Neural crest cell (in vitro differentiated cells): ENCODE measurements around the gene SAMD13. TPM values are rescaled to one million over a fixed set of nuclear protein-coding genes. Genes with fewer than 3 reads are reported as not detected.

Experiments used
- DNase-seq: peaks from one replicate; pipeline ENCODE4 v3.0.0; 2021; ENCODE audit warnings: low read depth, mixed read lengths, low spot score
- H3K27ac Mint-ChIP-seq: one replicate; pipeline ENCODE4 v1.8.0; 2021; ENCODE audit warnings: mild to moderate bottlenecking, mixed read lengths; ENCODE audit not compliant: unreplicated experiment
- H3K27me3 Mint-ChIP-seq: 2 replicates; pipeline ENCODE4 v1.8.0; 2021; ENCODE audit warnings: low read depth, mild to moderate bottlenecking, mixed read lengths
- H3K36me3 Mint-ChIP-seq: 2 replicates; pipeline ENCODE4 v1.8.0; 2021; ENCODE audit warnings: low read depth, mild to moderate bottlenecking, mixed read lengths
- H3K4me1 Mint-ChIP-seq: 2 replicates; pipeline ENCODE4 v1.8.0; 2021; ENCODE audit warnings: mixed read lengths
- H3K4me3 Mint-ChIP-seq: one replicate; pipeline ENCODE4 v1.8.0; 2021; ENCODE audit warnings: mild to moderate bottlenecking, mixed read lengths
- H3K9me3 Mint-ChIP-seq: 2 replicates; pipeline ENCODE4 v1.8.0; 2021; ENCODE audit warnings: mixed read lengths
- total RNA-seq: library from RNA; stranded (reverse); gene quantifications from 2 replicates; pipeline ENCODE4 v1.2.1, GENCODE V29; 2021
- TF ChIP-seq, protein P1 (sequence below): fragments of 200-600 bp; sonication (generic); conservative IDR thresholded peaks from 2 replicates; pipeline ENCODE4 v1.5.0; 2021; ENCODE audit warnings: antibody characterized with exemption, mild to moderate bottlenecking

Gene SAMD13
- total RNA-seq, 1 donor from 2014 or later: 2.3 TPM

DNA sequence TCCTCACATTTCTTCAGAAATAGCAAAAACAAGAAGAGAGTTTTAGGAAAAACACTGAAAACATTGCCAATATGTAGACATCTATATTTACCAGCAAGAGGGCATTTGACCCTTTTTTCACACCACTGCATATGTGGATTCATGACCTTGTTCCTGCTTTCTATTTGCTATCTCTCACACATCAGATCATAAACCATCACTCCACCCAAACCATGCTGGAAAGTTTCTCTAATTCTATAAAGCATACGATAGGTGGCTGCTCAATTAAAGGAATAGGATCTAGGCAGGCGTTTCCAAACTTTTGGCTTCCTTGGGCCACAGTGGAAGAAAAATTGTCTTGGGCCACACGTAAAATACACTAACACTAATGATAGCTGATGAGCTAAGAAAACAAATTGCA is 35.6 kb upstream of the SAMD13 start:
- Mint-ChIP-seq H3K27ac (no peak overlapping the region), H3K36me3 (no peaks in the 10 kb centered on the region), H3K4me1 (peaks cover 4% of the 10 kb centered on the region), H3K27me3 (no peaks in the 10 kb centered on the region), H3K4me3 (no peak overlapping the region), H3K9me3 (peaks cover 3% of the 10 kb centered on the region)
- TF ChIP-seq, protein P1, sequence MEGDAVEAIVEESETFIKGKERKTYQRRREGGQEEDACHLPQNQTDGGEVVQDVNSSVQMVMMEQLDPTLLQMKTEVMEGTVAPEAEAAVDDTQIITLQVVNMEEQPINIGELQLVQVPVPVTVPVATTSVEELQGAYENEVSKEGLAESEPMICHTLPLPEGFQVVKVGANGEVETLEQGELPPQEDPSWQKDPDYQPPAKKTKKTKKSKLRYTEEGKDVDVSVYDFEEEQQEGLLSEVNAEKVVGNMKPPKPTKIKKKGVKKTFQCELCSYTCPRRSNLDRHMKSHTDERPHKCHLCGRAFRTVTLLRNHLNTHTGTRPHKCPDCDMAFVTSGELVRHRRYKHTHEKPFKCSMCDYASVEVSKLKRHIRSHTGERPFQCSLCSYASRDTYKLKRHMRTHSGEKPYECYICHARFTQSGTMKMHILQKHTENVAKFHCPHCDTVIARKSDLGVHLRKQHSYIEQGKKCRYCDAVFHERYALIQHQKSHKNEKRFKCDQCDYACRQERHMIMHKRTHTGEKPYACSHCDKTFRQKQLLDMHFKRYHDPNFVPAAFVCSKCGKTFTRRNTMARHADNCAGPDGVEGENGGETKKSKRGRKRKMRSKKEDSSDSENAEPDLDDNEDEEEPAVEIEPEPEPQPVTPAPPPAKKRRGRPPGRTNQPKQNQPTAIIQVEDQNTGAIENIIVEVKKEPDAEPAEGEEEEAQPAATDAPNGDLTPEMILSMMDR: no peak
- DNase-seq: no peak

DNA sequence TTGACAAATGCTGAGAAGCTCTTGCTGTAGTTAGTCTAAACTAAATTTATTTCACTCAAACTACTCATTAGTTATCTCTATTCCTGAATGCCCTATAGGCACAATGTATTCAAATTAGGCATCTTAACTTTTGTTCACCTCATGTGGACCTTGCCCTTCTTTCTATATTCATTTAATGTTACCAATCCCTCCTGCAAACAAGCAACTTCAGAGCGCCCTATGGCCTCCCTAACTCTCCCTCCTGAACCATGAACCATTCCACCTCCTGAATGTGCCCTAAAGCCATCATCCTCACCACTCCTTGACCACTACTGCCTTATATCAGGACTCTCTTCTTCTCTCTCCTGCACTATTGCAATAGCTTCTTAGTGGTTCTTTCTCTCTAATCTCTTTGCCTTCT is 34.8 kb upstream of the SAMD13 start:
- DNase-seq: no peak
- TF ChIP-seq, protein P1: no peak
- Mint-ChIP-seq H3K27ac (no peak overlapping the region), H3K4me3 (no peak overlapping the region), H3K27me3 (no peaks in the 10 kb centered on the region), H3K36me3 (no peaks in the 10 kb centered on the region), H3K9me3 (peaks cover 3% of the 10 kb centered on the region), H3K4me1 (peaks cover 13% of the 10 kb centered on the region)

DNA sequence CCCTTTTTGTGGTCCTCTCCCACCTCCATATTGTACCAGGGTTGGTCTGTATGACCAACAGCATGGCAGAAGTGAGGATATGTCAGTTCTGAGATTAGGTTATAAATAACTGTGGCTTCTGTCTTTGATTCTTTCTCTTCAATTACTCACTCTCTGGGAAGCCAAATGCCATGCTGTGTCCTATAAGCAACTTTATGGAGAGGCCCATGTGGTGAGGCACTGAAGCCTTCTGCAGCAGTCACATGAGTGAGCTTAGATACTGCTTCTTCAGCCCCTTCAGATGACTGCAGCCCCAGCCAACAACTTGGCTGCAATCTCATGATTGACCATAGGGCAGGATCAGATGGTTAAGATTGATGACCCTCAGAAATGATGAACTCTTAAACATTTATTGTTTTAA is 34.0 kb upstream of the SAMD13 start:
- no peak overlapping the region for H3K27ac Mint-ChIP-seq
- H3K4me1 Mint-ChIP-seq: peaks cover 16% of the 10 kb centered on the region
- no peak for DNase-seq
- no peaks in the 10 kb centered on the region for H3K27me3 Mint-ChIP-seq
- H3K36me3 Mint-ChIP-seq: no peaks in the 10 kb centered on the region
- no peak overlapping the region for H3K4me3 Mint-ChIP-seq
- peaks cover 3% of the 10 kb centered on the region for H3K9me3 Mint-ChIP-seq
- TF ChIP-seq, protein P1: no peak

DNA sequence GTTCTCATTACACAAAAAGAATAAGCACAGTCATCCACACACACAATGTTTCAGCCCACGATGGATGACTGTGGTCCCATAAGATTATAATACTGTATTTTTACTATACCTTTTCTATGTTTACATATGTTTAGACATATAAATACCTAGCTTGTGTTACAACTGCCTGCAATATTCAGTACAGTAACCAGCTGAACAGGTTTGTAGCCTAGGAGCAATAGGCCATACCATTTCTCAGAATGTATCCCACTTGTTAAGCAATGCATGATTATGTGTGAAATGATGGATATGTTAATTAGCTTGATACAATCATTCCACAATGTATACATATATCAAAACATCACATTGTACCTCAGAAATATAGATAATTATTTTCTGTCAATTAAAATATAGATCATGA is 33.2 kb upstream of the SAMD13 start:
- Mint-ChIP-seq H3K27ac (no peak overlapping the region), H3K4me3 (no peak overlapping the region), H3K36me3 (no peaks in the 10 kb centered on the region), H3K4me1 (peaks cover 16% of the 10 kb centered on the region), H3K9me3 (peaks cover 3% of the 10 kb centered on the region), H3K27me3 (no peaks in the 10 kb centered on the region)
- no peak for DNase-seq
- TF ChIP-seq, protein P1: no peak

DNA sequence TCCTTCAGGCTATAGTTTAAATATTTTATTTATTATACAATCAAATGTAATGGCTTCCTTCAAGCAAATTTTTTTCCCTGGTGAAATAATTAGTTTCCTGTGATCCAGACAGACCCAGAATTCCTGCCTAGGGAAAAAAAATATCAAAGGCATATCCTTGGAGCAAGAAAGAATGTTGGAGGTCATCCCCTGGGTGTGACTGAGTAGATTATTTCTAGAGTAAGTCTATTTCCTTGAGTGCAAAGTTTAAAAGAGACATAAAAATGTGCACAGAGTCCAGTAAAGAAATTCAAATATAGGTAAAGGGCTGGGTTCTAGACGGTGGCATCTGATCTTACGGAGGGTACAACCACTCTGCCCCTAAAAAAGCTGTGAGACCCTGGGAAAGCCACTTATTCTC is 32.2 kb upstream of the SAMD13 start:
- no peak overlapping the region for H3K27ac Mint-ChIP-seq
- H3K36me3 Mint-ChIP-seq: peaks cover 6% of the 10 kb centered on the region
- TF ChIP-seq, protein P1: no peak
- H3K4me3 Mint-ChIP-seq: no peak overlapping the region
- no peaks in the 10 kb centered on the region for H3K27me3 Mint-ChIP-seq
- H3K4me1 Mint-ChIP-seq: peaks cover 16% of the 10 kb centered on the region
- H3K9me3 Mint-ChIP-seq: peaks cover 10% of the 10 kb centered on the region
- DNase-seq: no peak
